ENCODE data around the gene CBFA2T2.

CBFA2T2 gene

GRCh38 chr20:33541074-33541473 lies 51.2 kb downstream of the CBFA2T2 start:
- no peak for DNase-seq (ENCODE audit: low read depth)
- H3K4me3 ChIP-seq (ENCODE audit: low read depth, low read length) = no peak overlapping the region
- no peak for TF ChIP-seq CTCF (IDR thresholded peaks at IDR 0.05; ENCODE audit: insufficient read depth, low read depth, low read length, missing control alignments)

- no peak overlapping the region for H3K4me3 ChIP-seq (ENCODE audit: low read depth, low read length)
- no peak for TF ChIP-seq CTCF (IDR thresholded peaks at IDR 0.05; ENCODE audit: insufficient read depth, low read depth, low read length, missing control alignments)
- DNase-seq (ENCODE audit: low read depth) = no peak
These were observed 51.9 kb downstream of the CBFA2T2 start for GRCh38 chr20:33541797-33542196.

GRCh38 chr20:33545763-33546162 lies 55.9 kb downstream of the CBFA2T2 start:
- no peak overlapping the region for H3K4me3 ChIP-seq (ENCODE audit: low read depth, low read length)
- DNase-seq (ENCODE audit: low read depth) = no peak
- no peak for TF ChIP-seq CTCF (IDR thresholded peaks at IDR 0.05; ENCODE audit: insufficient read depth, low read depth, low read length, missing control alignments)

GRCh38 chr20:33549229-33549999 lies 59.5 kb downstream of the CBFA2T2 start:
- DNase-seq (ENCODE audit: low read depth) = no peak
- TF ChIP-seq CTCF (IDR thresholded peaks at IDR 0.05; ENCODE audit: insufficient read depth, low read depth, low read length, missing control alignments) = no peak

GRCh38 chr20:33551778-33552177 lies 61.9 kb downstream of the CBFA2T2 start:
- no peak overlapping the region for H3K4me3 ChIP-seq (ENCODE audit: low read depth, low read length)
- TF ChIP-seq CTCF (IDR thresholded peaks at IDR 0.05; ENCODE audit: insufficient read depth, low read depth, low read length, missing control alignments) = no peak
- no peak for DNase-seq (ENCODE audit: low read depth)

More at GRCh38 chr20:33549229-33549999, 59.5 kb downstream of the CBFA2T2 start:
- H3K4me3 ChIP-seq (ENCODE audit: low read depth, low read length) = no peak overlapping the region

GRCh38 chr20:33552519-33552918 lies 62.6 kb downstream of the CBFA2T2 start:
- no peak for DNase-seq (ENCODE audit: low read depth)
- no peak for TF ChIP-seq CTCF (IDR thresholded peaks at IDR 0.05; ENCODE audit: insufficient read depth, low read depth, low read length, missing control alignments)
- no peak overlapping the region for H3K4me3 ChIP-seq (ENCODE audit: low read depth, low read length)

GRCh38 chr20:33553516-33553915 lies 63.6 kb downstream of the CBFA2T2 start:
- H3K4me3 ChIP-seq (ENCODE audit: low read depth, low read length) = no peak overlapping the region
- DNase-seq (ENCODE audit: low read depth) = no peak
- TF ChIP-seq CTCF (IDR thresholded peaks at IDR 0.05; ENCODE audit: insufficient read depth, low read depth, low read length, missing control alignments) = no peak
